Retina (tissue), 1 donor: Measurements from ENCODE around the gene TNRC6A.
"Not testable (repeated sequence)": the region's sequence is repeated elsewhere in the genome, so short reads cannot be mapped to it uniquely, and the experiment has no call there.

Experiments used
- DNase-seq: peaks from one replicate; pipeline ENCODE4 v3.0.0-alpha.2; 2016

The TNRC6A gene

GRCh38 chr16:24728891-24729242 is 584 bp upstream of the TNRC6A start:
- no peak for DNase-seq

DNA sequence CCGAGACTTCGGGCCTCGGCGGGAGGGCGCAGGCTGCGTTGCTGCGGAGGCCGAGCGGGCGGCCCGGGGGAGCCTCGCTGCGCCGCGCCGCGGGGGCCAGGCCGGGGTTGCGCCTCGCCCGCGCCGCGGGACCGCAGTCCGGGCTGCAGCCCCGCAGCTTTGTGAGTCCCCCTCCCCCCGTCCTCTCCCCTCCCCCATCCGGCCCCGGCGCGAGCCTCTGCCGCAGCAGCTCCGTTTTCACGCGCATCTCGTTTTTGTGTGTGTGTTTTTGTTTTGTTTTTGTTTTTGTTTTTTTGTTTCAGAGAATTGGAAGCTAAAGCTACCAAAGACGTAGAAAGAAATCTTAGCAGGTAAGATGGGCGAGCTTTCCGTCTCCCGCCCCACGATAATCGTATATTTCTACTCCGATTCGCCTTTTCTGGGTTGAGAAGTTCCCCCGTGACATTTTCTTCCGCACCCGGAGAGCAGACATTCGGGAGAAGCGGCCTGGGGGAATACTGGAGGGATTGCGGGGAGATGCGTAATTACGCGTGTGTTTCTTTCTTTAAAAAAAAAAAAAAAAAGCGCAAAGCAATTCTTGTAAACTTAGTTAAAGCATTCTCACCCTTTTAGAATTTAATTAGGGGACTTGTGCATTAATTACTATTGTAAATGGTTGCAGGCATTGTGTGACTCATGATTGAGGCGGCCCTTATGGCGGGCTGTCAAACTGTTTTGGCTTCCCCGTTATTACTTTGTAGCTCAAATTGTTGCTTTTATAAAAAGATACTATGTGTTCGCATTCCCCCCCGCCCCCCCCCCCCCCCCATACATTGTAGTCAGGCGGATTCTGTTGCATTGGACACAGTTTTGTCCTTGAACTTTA is 732 bp downstream of the TNRC6A start:
- peak; percentile 64 for DNase-seq

DNA sequence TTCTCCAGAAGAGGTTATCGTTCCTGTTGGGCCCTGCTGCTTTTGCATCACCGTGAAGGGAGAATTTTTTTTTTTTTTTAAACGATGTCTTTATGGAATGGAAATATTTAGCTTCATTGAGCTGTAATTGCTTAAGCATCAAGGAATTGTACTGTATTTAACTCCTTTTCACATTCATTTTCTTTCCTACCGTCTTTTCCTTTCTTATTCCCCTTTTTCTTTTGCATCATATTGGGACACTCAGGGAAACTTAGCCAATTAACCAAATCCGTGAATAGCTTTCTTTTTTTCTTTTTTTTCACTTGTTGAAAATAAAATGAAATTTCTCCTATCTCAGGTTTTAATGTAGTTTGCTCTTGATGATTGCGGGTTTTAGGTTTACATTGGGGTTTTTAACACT is 1.5 kb downstream of the TNRC6A start:
- no peak for DNase-seq

DNA sequence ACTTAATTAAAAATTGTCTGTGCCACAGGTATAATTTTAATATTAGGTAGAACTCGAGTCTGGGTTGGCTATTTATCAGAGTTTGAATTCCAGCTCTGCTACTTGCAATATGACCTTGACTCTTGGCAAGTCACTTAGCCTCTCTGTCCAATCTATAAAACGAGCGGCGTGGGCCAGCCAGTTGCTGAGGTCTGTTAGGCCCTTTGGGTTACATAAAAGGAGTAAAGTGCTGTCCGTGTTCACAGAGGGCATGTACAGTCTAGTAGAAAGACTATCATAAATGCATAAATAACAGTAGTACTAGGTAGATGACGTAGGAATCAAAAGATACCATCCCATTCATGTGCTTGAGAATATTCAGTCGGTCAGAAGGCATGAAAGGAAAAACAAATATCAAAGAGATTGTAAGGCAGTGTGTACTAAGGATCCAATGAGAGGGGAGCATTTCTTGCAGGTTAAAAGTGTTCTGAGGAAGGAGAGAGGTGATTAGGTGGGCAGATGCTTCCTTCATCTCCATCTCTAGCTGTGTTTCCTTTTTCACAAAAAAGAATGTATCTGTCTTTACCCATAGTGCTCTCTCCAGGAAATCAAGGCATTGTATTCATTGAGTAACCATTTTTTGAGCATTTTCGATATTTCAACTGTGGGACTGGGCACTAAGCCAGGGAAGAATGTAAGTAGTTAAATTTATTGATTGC is 2.4 kb downstream of the TNRC6A start:
- no peak for DNase-seq

- no peak for DNase-seq
Measured at GRCh38 chr16:24734382-24734781, 4.9 kb downstream of the TNRC6A start.

DNA sequence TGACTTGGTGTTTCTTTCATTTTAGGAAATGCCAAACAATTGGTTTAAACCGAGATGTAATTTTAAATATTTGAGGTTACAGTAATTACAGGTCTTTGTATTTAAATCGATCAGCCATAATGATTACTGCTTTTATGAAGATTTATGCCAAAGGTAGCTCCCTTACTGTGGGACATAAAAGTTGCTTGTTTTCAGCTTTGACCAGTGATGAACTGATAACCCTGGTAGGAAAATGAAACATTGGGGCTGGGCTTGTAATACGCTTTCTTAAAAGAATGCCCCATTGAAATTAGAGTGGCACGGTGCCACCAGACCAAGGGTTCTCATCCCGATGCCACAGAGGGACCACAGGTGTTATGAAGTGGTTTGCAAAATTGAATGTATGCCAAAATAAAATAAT is 7.3 kb downstream of the TNRC6A start:
- DNase-seq, result no peak

- no peak for DNase-seq
Measured at GRCh38 chr16:24737391-24737871, 8.0 kb downstream of the TNRC6A start.

- no peak for DNase-seq
Measured at GRCh38 chr16:24737916-24738594, 8.6 kb downstream of the TNRC6A start.

DNA sequence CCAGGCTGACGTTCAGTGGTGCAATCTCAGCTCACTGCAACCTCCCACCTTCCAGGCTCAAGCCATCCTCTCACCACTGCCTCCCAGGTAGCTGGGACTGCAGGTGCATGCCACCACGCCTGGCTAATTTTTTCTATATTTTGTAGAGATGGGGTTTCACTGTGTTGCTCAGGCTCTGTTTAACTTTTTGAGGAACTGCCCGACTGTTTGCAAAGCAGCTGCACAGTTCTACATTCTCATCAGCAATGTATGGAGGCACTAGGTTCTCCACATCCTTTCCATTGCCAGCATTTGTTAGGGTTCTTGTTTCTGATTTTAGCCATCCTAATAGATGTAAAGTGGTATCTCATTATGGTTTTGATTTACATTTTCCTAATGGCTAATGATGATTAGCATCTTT is 9.4 kb downstream of the TNRC6A start:
- DNase-seq, result no peak

- DNase-seq, result no peak
Measured at GRCh38 chr16:24741862-24742261, 12.4 kb downstream of the TNRC6A start.

DNA sequence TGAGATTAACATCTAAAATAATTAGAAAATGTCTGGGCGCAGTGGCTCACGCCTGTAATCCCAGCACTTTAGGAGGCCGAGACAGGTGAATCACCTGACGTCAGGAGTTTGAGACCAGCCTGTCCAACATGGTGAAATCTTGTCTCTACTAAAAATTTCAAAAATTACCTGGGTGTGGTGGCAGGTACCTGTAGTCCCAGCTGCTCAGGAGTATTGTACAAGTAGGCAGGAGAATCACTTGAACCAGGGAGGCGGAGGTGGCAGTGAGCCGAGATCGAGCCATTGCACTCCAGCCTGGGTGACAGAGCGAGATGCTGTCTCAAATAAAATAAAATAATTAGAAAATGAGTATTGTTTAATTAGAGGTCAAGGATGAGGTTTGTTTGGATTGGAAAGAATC is 13.2 kb downstream of the TNRC6A start:
- not testable (repeated sequence) for DNase-seq

GRCh38 chr16:24745391-24745790 is 15.9 kb downstream of the TNRC6A start:
- DNase-seq, result no peak

- no peak for DNase-seq
Measured at GRCh38 chr16:24745791-24746190, 16.3 kb downstream of the TNRC6A start.

DNA sequence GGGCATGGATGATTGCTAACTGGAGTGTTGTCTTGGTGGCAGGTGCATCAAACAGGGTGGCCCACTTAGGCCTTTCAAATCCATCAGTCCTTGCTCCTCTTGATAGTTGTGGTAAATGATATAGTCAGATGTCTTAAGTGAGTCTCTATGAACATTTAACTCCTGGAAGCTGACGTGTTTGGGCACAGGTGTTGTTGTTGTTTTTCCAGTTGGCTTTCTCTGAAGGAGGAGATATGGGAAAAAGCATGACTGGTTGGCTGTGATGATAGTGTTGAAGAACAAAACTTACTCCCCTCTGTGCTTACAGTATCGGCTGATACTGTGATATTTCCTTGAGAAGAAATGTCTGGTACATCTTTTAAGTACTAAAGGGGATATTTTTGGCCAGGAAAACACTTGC is 18.0 kb downstream of the TNRC6A start:
- no peak for DNase-seq

DNA sequence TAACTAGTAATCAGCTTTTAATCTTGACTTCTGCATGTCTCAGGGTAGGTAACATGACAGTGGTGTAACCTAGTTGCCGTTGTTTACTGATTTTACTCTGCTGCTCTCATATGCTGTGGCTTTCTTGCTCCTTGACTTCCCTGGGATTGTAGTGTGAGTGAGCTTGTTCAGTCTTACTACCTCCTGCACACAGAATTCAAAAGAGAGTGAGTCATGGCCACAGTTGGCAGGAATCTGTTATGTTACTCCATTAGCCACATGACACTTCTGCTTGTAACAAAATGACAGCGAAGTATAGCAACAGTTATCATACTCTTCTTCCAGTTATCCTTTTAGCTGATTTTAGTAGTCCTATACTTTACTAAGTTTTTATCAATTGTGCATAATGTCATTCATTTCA is 18.8 kb downstream of the TNRC6A start:
- no peak for DNase-seq

GRCh38 chr16:24749310-24749709 is 19.9 kb downstream of the TNRC6A start:
- DNase-seq, result no peak

DNA sequence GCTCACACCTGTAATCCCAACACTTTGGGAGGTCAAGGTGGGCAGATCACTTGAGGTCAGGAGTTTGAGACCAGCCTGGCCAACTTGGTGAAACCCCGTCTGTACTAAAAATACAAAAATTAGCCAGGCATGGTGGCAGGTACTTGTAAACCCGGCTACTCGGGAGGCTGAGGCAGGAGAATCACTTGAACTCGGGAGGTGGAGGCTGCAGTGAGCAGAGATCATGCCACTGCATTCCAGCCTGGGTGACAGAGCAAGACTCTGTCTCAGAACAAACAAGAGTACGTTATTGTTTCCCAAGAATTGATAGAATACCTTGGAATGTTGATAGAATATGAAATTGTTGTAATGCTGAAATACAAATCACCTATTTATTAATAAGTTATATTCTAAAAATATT is 20.4 kb downstream of the TNRC6A start:
- not testable (repeated sequence) for DNase-seq

GRCh38 chr16:24753000-24753399 is 23.5 kb downstream of the TNRC6A start:
- peak; percentile 12 for DNase-seq

- no peak for DNase-seq
Measured at GRCh38 chr16:24753437-24753836, 24.0 kb downstream of the TNRC6A start.

DNA sequence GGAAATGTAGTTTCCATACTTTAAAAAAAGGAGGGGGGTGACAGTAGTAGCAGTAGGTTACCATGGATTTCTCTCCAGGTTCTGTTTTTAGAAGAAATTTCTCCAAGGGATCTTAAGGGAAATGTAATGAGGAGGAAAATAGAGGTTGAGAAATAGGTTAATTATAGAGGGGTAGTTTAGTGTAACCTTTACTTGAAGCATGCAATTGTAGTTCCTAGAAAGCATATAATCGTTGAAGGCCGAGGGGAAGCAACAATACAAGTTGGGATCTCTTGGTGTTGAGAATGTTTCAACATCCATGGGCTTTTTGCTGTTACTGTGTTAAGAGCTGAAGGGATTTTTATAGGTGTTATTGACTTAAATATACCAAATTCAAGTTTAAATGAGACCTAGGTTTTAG is 25.1 kb downstream of the TNRC6A start:
- no peak for DNase-seq

DNA sequence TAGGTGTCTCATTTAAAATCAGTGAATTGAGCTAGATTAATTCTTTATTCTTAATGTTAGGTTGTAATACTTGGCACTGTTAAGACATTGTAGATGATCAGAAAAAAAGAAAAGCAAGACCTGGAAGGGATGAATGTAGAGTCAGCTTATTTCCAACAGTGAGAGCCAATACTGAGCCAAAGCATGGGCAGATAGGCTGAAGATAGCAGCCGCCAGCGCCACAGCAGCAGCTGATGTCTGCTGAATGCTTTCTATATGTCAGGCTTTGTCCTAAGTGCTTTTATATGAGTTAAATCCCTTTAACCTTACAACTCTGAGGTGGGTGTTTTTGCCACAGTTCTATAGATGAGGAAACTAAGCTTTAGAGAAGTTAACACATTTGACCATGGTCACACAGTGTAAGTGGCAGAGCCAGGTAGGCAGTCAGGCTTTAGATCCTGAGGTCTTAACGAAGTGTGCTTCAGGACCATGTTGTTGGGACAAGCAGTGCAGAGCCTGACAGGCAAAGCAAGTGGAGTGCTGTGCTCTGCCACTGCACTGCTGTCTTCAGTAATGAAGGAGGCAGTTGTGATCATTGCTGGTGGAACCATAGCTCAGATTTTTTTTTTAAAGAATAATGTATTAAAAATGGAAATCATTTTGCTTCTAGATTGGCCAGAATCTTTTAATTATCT is 25.9 kb downstream of the TNRC6A start:
- DNase-seq, result no peak

- no peak for DNase-seq
Measured at GRCh38 chr16:24758373-24758772, 28.9 kb downstream of the TNRC6A start.

GRCh38 chr16:24759006-24759405 is 29.6 kb downstream of the TNRC6A start:
- no peak for DNase-seq
